Neural progenitor cell (in vitro differentiated cells): ENCODE results near the gene RBM47. TPM values are rescaled to one million over a fixed set of nuclear protein-coding genes. Genes with fewer than 3 reads are reported as not detected.
A peak's percentile ranks its signal among the peaks of the same experiment; 100 is the strongest.
"Not testable (repeated sequence)": the region's sequence is repeated elsewhere in the genome, so short reads cannot be mapped to it uniquely, and the experiment has no call there.

ENCODE experiments used
- DNase-seq: peaks from one replicate; pipeline ENCODE4 v3.0.0-alpha.2; 2016; ENCODE audit warnings: low spot score
- H2AFZ ChIP-seq: fragments of 200-600 bp; sonication (generic); replicated peaks from 2 replicates; pipeline ENCODE4 v1.6.1; 2016; ENCODE audit warnings: antibody characterized with exemption
- H3F3A ChIP-seq: fragments of 200-600 bp; sonication (generic); 2 replicates; pipeline ENCODE4 v1.6.1; 2016; ENCODE audit warnings: antibody characterized with exemption, low read depth
- H3K27ac ChIP-seq: fragments of 200-600 bp; sonication (generic); 2 replicates; pipeline ENCODE4 v1.5.1; 2016; ENCODE audit warnings: mild to moderate bottlenecking
- H3K27me3 ChIP-seq: fragments of 200-600 bp; sonication (generic); 2 replicates; pipeline ENCODE4 v1.6.1; 2016; ENCODE audit warnings: mild to moderate bottlenecking, moderate library complexity
- H3K36me3 ChIP-seq: fragments of 200-600 bp; sonication (generic); 2 replicates; pipeline ENCODE4 v1.5.1; 2016
- H3K4me1 ChIP-seq: fragments of 200-600 bp; sonication (generic); 2 replicates; pipeline ENCODE4 v1.6.1; 2016; ENCODE audit warnings: mixed run types
- H3K4me2 ChIP-seq: fragments of 200-600 bp; sonication (generic); 2 replicates; pipeline ENCODE4 v1.6.1; 2016
- H3K4me3 ChIP-seq: fragments of 200-600 bp; sonication (generic); 2 replicates; pipeline ENCODE4 v1.5.1; 2016
- H3K79me2 ChIP-seq: fragments of 200-600 bp; sonication (generic); 2 replicates; pipeline ENCODE4 v1.6.1; 2016; ENCODE audit warnings: low read depth
- H3K9ac ChIP-seq: fragments of 200-600 bp; sonication (generic); 2 replicates; pipeline ENCODE4 v1.6.1; 2016
- H3K9me3 ChIP-seq: fragments of 200-600 bp; sonication (generic); 2 replicates; pipeline ENCODE4 v1.5.1; 2016; ENCODE audit warnings: low read depth
- H4K20me1 ChIP-seq: fragments of 200-600 bp; sonication (generic); 2 replicates; pipeline ENCODE4 v1.6.1; 2016; ENCODE audit warnings: low read depth
- H3K27ac Mint-ChIP-seq: 3 replicates; pipeline ENCODE4 v1.8.0; 2021; ENCODE audit warnings: mixed read lengths
- H3K27me3 Mint-ChIP-seq: 2 replicates; pipeline ENCODE4 v1.8.0; 2022; ENCODE audit warnings: low read depth, mild to moderate bottlenecking, inconsistent platforms, moderate library complexity, mixed read lengths; ENCODE audit not compliant: insufficient read depth
- H3K36me3 Mint-ChIP-seq: 3 replicates; pipeline ENCODE4 v1.8.0; 2021; ENCODE audit warnings: mixed read lengths
- H3K4me1 Mint-ChIP-seq: 3 replicates; pipeline ENCODE4 v1.8.0; 2021; ENCODE audit warnings: mixed read lengths
- H3K4me3 Mint-ChIP-seq: 3 replicates; pipeline ENCODE4 v1.8.0; 2021; ENCODE audit warnings: mild to moderate bottlenecking, moderate library complexity, mixed read lengths
- H3K9me3 Mint-ChIP-seq: 3 replicates; pipeline ENCODE4 v1.8.0; 2020; ENCODE audit warnings: mixed read lengths
- CTCF ChIP-seq: fragments of 200-600 bp; sonication (generic); IDR thresholded peaks from 2 replicates; pipeline ENCODE4 v1.5.1; 2017; ENCODE audit warnings: antibody characterized with exemption, mild to moderate bottlenecking
- EZH2 ChIP-seq: fragments of 200-600 bp; sonication (generic); IDR thresholded peaks from 2 replicates; pipeline ENCODE4 v1.6.1; 2017; ENCODE audit warnings: antibody characterized with exemption, mild to moderate bottlenecking, moderate library complexity
- EZH2phosphoT487 ChIP-seq: fragments of 200-600 bp; sonication (generic); IDR thresholded peaks from 2 replicates; pipeline ENCODE4 v1.6.1; 2017; ENCODE audit warnings: antibody characterized with exemption
- total RNA-seq: library from RNA; depleted of rRNA; stranded (reverse); fragments of >200 nt; gene quantifications from 2 replicates; pipeline ENCODE4 v1.2.3, GENCODE V29; 2015; ENCODE audit warnings: low replicate concordance

RBM47 gene
- total RNA-seq, 1 donor from 2014 or later = 2.9 TPM

- no peak overlapping the region for H2AFZ ChIP-seq
- no peaks in the 10 kb centered on the region for H3K27me3 ChIP-seq
- H3K27ac ChIP-seq = no peak overlapping the region
- no peaks in the 10 kb centered on the region for H3K9me3 ChIP-seq
- H3K9me3 Mint-ChIP-seq = no peaks in the 10 kb centered on the region
- H3K36me3 ChIP-seq = no peaks in the 10 kb centered on the region
- no peaks in the 10 kb centered on the region for H3K4me1 ChIP-seq
- H3K4me2 ChIP-seq = no peak overlapping the region
- peaks cover 13% of the 10 kb centered on the region for H3K4me1 Mint-ChIP-seq
- H3K79me2 ChIP-seq = no peaks in the 10 kb centered on the region
- peaks cover 7% of the 10 kb centered on the region for H3K27me3 Mint-ChIP-seq
- H3K36me3 Mint-ChIP-seq = no peaks in the 10 kb centered on the region
- DNase-seq = no peak
- H3K4me3 ChIP-seq = no peak overlapping the region
- TF ChIP-seq CTCF (no peak), EZH2phosphoT487 (no peak), EZH2 (no peak)
- no peaks in the 10 kb centered on the region for H4K20me1 ChIP-seq
- H3K27ac Mint-ChIP-seq = no peak overlapping the region
- peaks cover 4% of the 10 kb centered on the region for H3F3A ChIP-seq
- H3K9ac ChIP-seq = no peak overlapping the region
- no peak overlapping the region for H3K4me3 Mint-ChIP-seq
Observed at GRCh38 chr4:40559585-40560465, 69.8 kb downstream of the RBM47 start.

- no peaks in the 10 kb centered on the region for H3K27me3 ChIP-seq
- H3K9ac ChIP-seq = no peak overlapping the region
- no peaks in the 10 kb centered on the region for H3K36me3 ChIP-seq
- no peaks in the 10 kb centered on the region for H3K79me2 ChIP-seq
- no peak overlapping the region for H2AFZ ChIP-seq
- no peaks in the 10 kb centered on the region for H3K9me3 ChIP-seq
- H3K27ac ChIP-seq = no peak overlapping the region
- Mint-ChIP-seq H3K9me3 (no peaks in the 10 kb centered on the region), H3K4me3 (no peak overlapping the region), H3K4me1 (peaks cover 9% of the 10 kb centered on the region), H3K27me3 (peaks cover 7% of the 10 kb centered on the region), H3K36me3 (no peaks in the 10 kb centered on the region), H3K27ac (no peak overlapping the region)
- DNase-seq = no peak
- H3F3A ChIP-seq = peaks cover 4% of the 10 kb centered on the region
- no peak for TF ChIP-seq EZH2phosphoT487
- no peak for TF ChIP-seq EZH2
- TF ChIP-seq CTCF = no peak
- H3K4me2 ChIP-seq = no peak overlapping the region
- no peak overlapping the region for H3K4me3 ChIP-seq
- H3K4me1 ChIP-seq = no peaks in the 10 kb centered on the region
- H4K20me1 ChIP-seq = no peaks in the 10 kb centered on the region
Observed at GRCh38 chr4:40557736-40558135, 71.9 kb downstream of the RBM47 start.

GRCh38 chr4:40555176-40555900 is 74.3 kb downstream of the RBM47 start:
- Histone ChIP-seq H3K36me3 (no peaks in the 10 kb centered on the region), H3K9me3 (no peaks in the 10 kb centered on the region), H3K27ac (no peak overlapping the region), H2AFZ (no peak overlapping the region), H3K9ac (no peak overlapping the region), H3K4me2 (no peak overlapping the region), H4K20me1 (no peaks in the 10 kb centered on the region), H3K27me3 (no peaks in the 10 kb centered on the region), H3K79me2 (no peaks in the 10 kb centered on the region), H3K4me3 (no peak overlapping the region), H3F3A (peaks cover 4% of the 10 kb centered on the region), H3K4me1 (no peaks in the 10 kb centered on the region)
- no peak for DNase-seq
- no peaks in the 10 kb centered on the region for H3K36me3 Mint-ChIP-seq
- H3K27me3 Mint-ChIP-seq = peaks cover 3% of the 10 kb centered on the region
- TF ChIP-seq EZH2phosphoT487 (no peak), CTCF (no peak), EZH2 (no peak)
- no peak overlapping the region for H3K27ac Mint-ChIP-seq
- H3K4me1 Mint-ChIP-seq = peaks cover 4% of the 10 kb centered on the region
- H3K4me3 Mint-ChIP-seq = no peak overlapping the region
- no peaks in the 10 kb centered on the region for H3K9me3 Mint-ChIP-seq

GRCh38 chr4:40554641-40555040 is 75.0 kb downstream of the RBM47 start:
- not testable (repeated sequence) for H3K4me2 ChIP-seq, H3K4me1 Mint-ChIP-seq, H3K9me3 Mint-ChIP-seq, H3K36me3 ChIP-seq, H3K27ac Mint-ChIP-seq, H3K27me3 Mint-ChIP-seq, H4K20me1 ChIP-seq, H3K27me3 ChIP-seq, H3K4me3 ChIP-seq, H3F3A ChIP-seq, DNase-seq, H3K4me3 Mint-ChIP-seq, H3K36me3 Mint-ChIP-seq, H3K4me1 ChIP-seq, H3K9ac ChIP-seq, H3K9me3 ChIP-seq, H3K79me2 ChIP-seq, H3K27ac ChIP-seq
- H2AFZ ChIP-seq = peak overlapping the region; percentile 57
